Parathyroid adenoma (tissue), 2 donors: Measurements from ENCODE around the gene KIAA1671.

ENCODE experiments used
- H2AFZ ChIP-seq: fragments of 300-600 bp; sonication (generic); one replicate; pipeline ENCODE4 v1.7.0; 2017; ENCODE audit warnings: antibody characterized with exemption, mild to moderate bottlenecking
- H3K27ac ChIP-seq: fragments of 300-600 bp; sonication (generic); one replicate; pipeline ENCODE4 v1.7.0; 2017
- H3K27me3 ChIP-seq: fragments of 300-600 bp; sonication (generic); one replicate; pipeline ENCODE4 v1.7.0; 2017; ENCODE audit warnings: low read length; ENCODE audit not compliant: control insufficient read depth, insufficient read depth
- H3K36me3 ChIP-seq: fragments of 300-600 bp; sonication (generic); one replicate; pipeline ENCODE4 v1.7.0; 2017; ENCODE audit warnings: low read length; ENCODE audit not compliant: control insufficient read depth, insufficient read depth
- H3K4me1 ChIP-seq: fragments of 300-600 bp; sonication (generic); one replicate; pipeline ENCODE4 v1.7.0; 2017; ENCODE audit warnings: control low read depth
- H3K4me2 ChIP-seq: fragments of 300-600 bp; sonication (generic); one replicate; pipeline ENCODE4 v1.7.0; 2017; ENCODE audit warnings: low read length
- H3K4me3 ChIP-seq: fragments of 300-600 bp; sonication (generic); one replicate; pipeline ENCODE4 v1.7.0; 2017; ENCODE audit warnings: low read depth, low read length
- H3K79me2 ChIP-seq: fragments of 300-600 bp; sonication (generic); one replicate; pipeline ENCODE4 v1.7.0; 2017; ENCODE audit warnings: control low read depth
- H3K9ac ChIP-seq: fragments of 300-600 bp; sonication (generic); one replicate; pipeline ENCODE4 v1.7.0; 2017; ENCODE audit warnings: mild to moderate bottlenecking
- H3K9me3 ChIP-seq: fragments of 300-600 bp; sonication (generic); one replicate; pipeline ENCODE4 v1.7.0; 2017; ENCODE audit warnings: low read length; ENCODE audit not compliant: control insufficient read depth
- TF ChIP-seq, protein P1 (sequence below): fragments of 300-600 bp; sonication (generic); IDR thresholded peaks from one replicate; pipeline ENCODE4 v1.7.0; 2017; ENCODE audit warnings: antibody characterized with exemption, mild to moderate bottlenecking
- donor health status: primary hyperparathyroidism.

KIAA1671 gene

DNA sequence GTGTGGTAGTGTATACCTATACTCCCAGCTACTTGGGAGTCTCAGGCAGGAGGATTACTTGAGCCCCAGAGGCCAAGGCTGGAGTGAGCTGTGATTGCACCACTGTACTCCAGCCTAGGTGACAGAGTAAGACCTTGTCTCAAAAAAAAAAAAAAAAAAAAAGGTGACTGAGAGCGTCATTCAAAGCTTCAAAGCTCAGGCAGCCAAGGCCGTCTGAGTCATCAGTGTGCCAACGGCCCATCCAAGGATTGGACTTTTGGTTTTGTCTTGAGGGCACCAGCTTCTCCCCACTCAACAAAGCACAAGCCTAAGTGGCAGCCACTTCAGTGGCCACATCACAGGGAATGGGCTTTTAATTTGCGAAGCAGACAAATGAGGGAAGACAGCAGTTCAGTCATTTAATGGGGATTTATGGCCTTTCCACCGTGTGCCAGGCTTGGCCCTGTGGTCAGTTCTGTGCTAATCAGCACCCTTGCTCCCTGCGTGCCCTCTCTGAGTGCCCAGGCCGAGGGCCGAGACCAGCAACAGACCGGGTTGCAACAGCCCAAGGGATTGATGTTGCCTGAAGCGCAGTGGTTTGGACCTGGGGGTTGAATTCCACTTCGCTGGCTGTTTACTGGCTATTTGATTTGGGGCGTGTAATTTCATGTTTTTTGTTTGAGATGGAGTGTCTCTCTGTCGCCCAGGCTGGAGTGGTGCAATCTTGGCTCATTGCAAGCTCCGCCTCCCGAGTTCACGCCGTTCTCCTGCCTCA, 216.9 kb downstream of the KIAA1671 start:
- Histone ChIP-seq H3K27me3 (no peaks in the 10 kb centered on the region), H3K36me3 (no peaks in the 10 kb centered on the region), H3K79me2 (no peaks in the 10 kb centered on the region), H3K27ac (no peak overlapping the region), H3K9ac (no peak overlapping the region), H2AFZ (no peak overlapping the region), H3K4me2 (no peak overlapping the region), H3K9me3 (no peaks in the 10 kb centered on the region), H3K4me1 (no peaks in the 10 kb centered on the region), H3K4me3 (no peak overlapping the region)
- TF ChIP-seq, protein P1, sequence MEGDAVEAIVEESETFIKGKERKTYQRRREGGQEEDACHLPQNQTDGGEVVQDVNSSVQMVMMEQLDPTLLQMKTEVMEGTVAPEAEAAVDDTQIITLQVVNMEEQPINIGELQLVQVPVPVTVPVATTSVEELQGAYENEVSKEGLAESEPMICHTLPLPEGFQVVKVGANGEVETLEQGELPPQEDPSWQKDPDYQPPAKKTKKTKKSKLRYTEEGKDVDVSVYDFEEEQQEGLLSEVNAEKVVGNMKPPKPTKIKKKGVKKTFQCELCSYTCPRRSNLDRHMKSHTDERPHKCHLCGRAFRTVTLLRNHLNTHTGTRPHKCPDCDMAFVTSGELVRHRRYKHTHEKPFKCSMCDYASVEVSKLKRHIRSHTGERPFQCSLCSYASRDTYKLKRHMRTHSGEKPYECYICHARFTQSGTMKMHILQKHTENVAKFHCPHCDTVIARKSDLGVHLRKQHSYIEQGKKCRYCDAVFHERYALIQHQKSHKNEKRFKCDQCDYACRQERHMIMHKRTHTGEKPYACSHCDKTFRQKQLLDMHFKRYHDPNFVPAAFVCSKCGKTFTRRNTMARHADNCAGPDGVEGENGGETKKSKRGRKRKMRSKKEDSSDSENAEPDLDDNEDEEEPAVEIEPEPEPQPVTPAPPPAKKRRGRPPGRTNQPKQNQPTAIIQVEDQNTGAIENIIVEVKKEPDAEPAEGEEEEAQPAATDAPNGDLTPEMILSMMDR: no peak

DNA sequence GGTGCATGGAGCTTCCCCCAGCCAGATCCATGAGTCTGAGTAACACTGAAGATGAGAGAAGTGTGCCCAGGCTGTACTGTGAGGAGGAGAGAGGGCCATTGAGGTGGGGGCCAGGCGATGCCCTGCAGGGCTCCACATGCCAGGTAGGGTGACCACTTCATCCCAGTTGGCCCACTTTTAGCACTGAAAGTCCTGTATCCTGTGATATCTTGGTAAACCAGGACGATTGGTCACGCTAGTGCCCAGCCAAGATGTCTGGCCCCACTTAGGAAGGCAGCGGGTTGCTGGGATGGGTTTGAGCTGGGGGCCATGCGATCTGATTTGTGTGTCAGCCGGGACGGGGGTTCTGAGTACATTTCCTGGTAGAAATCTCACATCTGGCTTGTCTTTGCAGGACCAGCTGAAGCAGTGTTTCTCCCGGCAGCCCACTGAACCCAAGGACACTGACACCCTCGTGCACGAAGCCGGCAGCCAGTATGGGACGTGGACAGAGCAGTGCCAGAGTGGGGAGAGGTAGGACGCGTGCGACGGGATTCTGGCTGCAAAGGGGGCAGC, 218.0 kb downstream of the KIAA1671 start:
- H3K4me1 ChIP-seq: no peaks in the 10 kb centered on the region
- no peak overlapping the region for H3K4me2 ChIP-seq
- H3K9ac ChIP-seq: no peak overlapping the region
- H3K36me3 ChIP-seq: no peaks in the 10 kb centered on the region
- no peak overlapping the region for H2AFZ ChIP-seq
- no peak overlapping the region for H3K4me3 ChIP-seq
- H3K27ac ChIP-seq: no peak overlapping the region
- TF ChIP-seq, protein P1: no peak
- no peaks in the 10 kb centered on the region for H3K9me3 ChIP-seq
- no peaks in the 10 kb centered on the region for H3K79me2 ChIP-seq
- H3K27me3 ChIP-seq: no peaks in the 10 kb centered on the region

- no peaks in the 10 kb centered on the region for H3K9me3 ChIP-seq
- H3K27me3 ChIP-seq: no peaks in the 10 kb centered on the region
- no peaks in the 10 kb centered on the region for H3K4me1 ChIP-seq
- no peak overlapping the region for H3K4me3 ChIP-seq
- TF ChIP-seq, protein P1: peak; percentile 12
- H3K27ac ChIP-seq: no peak overlapping the region
- H3K4me2 ChIP-seq: no peak overlapping the region
- no peaks in the 10 kb centered on the region for H3K79me2 ChIP-seq
- no peak overlapping the region for H2AFZ ChIP-seq
- no peak overlapping the region for H3K9ac ChIP-seq
- no peaks in the 10 kb centered on the region for H3K36me3 ChIP-seq
Measured at GRCh38 chr22:25172153-25172552, 219.6 kb downstream of the KIAA1671 start.

DNA sequence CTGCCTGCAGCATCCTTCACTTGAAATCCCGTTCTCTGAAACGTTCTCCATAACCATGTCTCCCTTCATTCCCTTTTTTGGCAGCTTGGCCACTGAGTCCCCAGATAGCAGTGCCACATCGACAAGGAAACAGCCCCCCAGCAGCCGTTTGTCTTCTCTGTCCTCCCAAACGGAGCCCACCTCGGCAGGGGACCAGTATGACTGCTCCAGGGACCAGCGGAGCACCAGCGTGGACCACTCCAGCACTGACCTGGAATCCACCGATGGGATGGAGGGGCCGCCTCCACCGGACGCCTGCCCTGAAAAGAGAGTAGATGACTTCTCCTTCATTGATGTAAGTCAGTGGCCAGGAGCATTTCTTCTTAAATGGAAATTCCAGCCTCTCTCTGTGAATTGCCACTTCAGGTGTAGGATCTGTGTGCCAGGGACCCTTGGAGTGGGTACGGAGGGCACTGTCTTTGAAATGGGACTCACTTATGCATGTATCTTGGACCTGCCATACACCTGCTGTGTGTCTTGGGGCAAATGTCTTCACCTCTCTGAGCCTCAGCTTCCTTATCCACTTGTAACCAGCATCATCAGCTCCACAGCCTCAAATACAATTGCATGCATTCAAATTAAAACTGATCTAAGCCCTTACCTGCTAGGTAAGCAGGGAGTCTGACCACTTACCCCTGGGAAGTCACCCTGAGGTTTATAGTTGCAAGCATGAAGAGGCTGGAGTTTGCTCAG, 221.8 kb downstream of the KIAA1671 start:
- H3K27me3 ChIP-seq: no peaks in the 10 kb centered on the region
- H2AFZ ChIP-seq: no peak overlapping the region
- TF ChIP-seq, protein P1: no peak
- no peaks in the 10 kb centered on the region for H3K79me2 ChIP-seq
- no peak overlapping the region for H3K4me2 ChIP-seq
- H3K9ac ChIP-seq: no peak overlapping the region
- H3K27ac ChIP-seq: no peak overlapping the region
- H3K4me3 ChIP-seq: no peak overlapping the region
- H3K4me1 ChIP-seq: no peaks in the 10 kb centered on the region
- no peaks in the 10 kb centered on the region for H3K36me3 ChIP-seq
- H3K9me3 ChIP-seq: no peaks in the 10 kb centered on the region
